ENCODE data around the gene KIF1A. TPM values are rescaled to one million over a fixed set of nuclear protein-coding genes. Genes with fewer than 3 reads are reported as not detected.

The KIF1A gene
- total and polyA plus RNA-seq, 10 of the 15 experiments (the other 5 are each of a cell fraction or from before 2014, with no cell fraction given), result 0.04 to 0.95 (median 0.06) TPM; not detected in 5

DNA sequence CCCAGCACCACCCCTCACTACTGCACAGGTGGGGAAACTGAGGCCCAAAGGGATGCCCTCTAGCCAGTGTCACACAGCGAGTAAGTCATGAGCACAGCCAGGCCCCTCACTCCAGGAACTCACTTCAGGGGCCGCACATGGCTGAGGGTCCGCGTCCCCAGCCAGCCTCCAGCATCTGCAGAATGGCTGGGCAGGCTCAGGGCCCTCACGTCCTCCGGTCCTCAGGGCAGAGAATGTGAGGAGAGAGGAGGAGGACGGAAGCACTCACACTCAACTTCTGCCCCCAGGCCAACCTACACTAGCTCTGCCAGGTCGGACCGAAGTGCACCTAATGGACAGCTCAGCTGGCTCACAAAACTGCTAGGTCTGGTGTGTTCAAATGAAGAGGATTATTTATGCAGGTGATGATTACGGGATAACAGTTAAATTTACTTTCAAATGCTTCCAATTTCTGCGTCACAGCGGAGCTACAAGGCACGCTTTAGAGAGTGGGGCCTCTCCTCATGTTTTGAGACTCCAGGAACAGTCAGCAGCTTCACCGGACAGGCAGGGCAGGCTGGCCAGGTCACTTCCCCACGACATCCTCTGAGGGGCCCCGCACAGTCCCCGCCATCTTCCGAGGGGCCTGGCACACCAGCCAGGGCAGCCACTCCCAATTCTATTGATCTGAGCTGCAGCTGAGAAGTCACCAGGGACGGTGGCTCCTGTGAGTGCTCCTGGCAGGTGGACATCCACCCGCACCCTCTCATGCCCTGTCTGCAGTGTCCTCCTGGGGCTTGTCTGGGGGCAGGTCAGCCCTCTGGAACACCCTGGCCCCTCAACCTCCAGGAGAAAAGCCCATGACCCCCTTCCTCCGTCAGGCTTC is 26.5 kb downstream of the KIF1A start:
- Histone ChIP-seq H3K36me3 (ENCODE audit: control insufficient read depth in 2 of 2, insufficient read depth in 2 of 2, low read length in 1 of 2) (no peaks in the 10 kb centered on the region), H3K9me3 (replicated peaks; ENCODE audit: control insufficient read depth, insufficient read depth, low read length) (no peaks in the 10 kb centered on the region), H3K4me1 (ENCODE audit: control insufficient read depth, insufficient read depth, low read length) (peaks cover 4% of the 10 kb centered on the region; the same call in 1 of the 2 replicates), H3K27ac (ENCODE audit: control insufficient read depth, insufficient read depth) (no peak overlapping the region), H3K4me2 (ENCODE audit: control insufficient read depth, insufficient read depth) (no peak overlapping the region), H3K4me3 (no peak overlapping the region), H2AFZ (ENCODE audit: control insufficient read depth, low read depth, low read length) (no peak overlapping the region), H3K79me2 (ENCODE audit: control insufficient read depth, insufficient read depth, low read length) (no peaks in the 10 kb centered on the region), H3K9ac (ENCODE audit: control insufficient read depth, insufficient read depth, low read length) (no peak overlapping the region), H4K20me1 (ENCODE audit: control insufficient read depth, insufficient read depth) (no peaks in the 10 kb centered on the region), H3K27me3 (replicated peaks in 1 of 2; ENCODE audit: control insufficient read depth in 2 of 2, insufficient read depth in 2 of 2, low read length in 1 of 2) (0 out of 4 replicates have a peak, but pooled peaks cover 0 to 1% of the 10 kb centered on the region in 2 experiments)
- 41% methylated on average over 21 of the region's 21 CpGs for WGBS (ENCODE audit: insufficient coverage, insufficient replicate concordance, low lambda C conversion rate, missing lambda C conversion rate)
- no TSS peak for BruUV-seq (replicated peaks)
- ChIA-PET CTCF (no interaction called here), SMC1A (ENCODE audit: uncharacterized antibody, unreplicated experiment) (no interaction called here), POLR2A (no interaction called here), RAD21 (ENCODE audit: unreplicated experiment) (interaction anchor here (1.3 kb wide), 1 partner anchor 280 kb away, joined by 3 read pairs; no protein-coding TSS in a partner anchor)
- in situ Hi-C loops (cut with MboI) (no loop called here), intact Hi-C loops (cut with micrococcal nuclease; ENCODE audit: unreplicated experiment) (no loop called here)
- FAIRE-seq, result no peak
- no peak for ATAC-seq
- DNase-seq (ENCODE audit: low read depth, low spot score), result no peak
- TF ChIP-seq ZBED1 (IDR thresholded peaks at IDR 0.05; ENCODE audit: borderline replicate concordance) (no peak), SMC3 (IDR thresholded peaks at IDR 0.05; ENCODE audit: borderline replicate concordance, low read length) (no peak), SMARCA5 (IDR thresholded peaks at IDR 0.05) (no peak), WRNIP1 (IDR thresholded peaks at IDR 0.05; ENCODE audit: borderline replicate concordance, low read depth, low read length) (no peak), KLF5 (IDR thresholded peaks at IDR 0.05; ENCODE audit: partially characterized antibody) (no peak), CHD1 (IDR thresholded peaks at IDR 0.05; ENCODE audit: low read depth, low read length) (no peak), MYB (IDR thresholded peaks at IDR 0.05; ENCODE audit: borderline replicate concordance, low read depth, low read length) (no peak), KDM1A (IDR thresholded peaks at IDR 0.05; ENCODE audit: borderline replicate concordance) (no peak), IRF4 (IDR thresholded peaks at IDR 0.05; ENCODE audit: low read depth, low read length) (no peak), FOXK2 (IDR thresholded peaks at IDR 0.05) (no peak), ZNF622 (IDR thresholded peaks at IDR 0.05) (no peak), SREBF2 (IDR thresholded peaks at IDR 0.05; ENCODE audit: low read length) (no peak), RBBP5 (conservative IDR thresholded peaks at IDR 0.05) (no peak), FOXM1 (IDR thresholded peaks at IDR 0.05; ENCODE audit: low read depth, low read length) (no peak), MXI1 (IDR thresholded peaks at IDR 0.05; ENCODE audit: low read depth, low read length) (no peak)
- TF ChIP-seq, protein P1, sequence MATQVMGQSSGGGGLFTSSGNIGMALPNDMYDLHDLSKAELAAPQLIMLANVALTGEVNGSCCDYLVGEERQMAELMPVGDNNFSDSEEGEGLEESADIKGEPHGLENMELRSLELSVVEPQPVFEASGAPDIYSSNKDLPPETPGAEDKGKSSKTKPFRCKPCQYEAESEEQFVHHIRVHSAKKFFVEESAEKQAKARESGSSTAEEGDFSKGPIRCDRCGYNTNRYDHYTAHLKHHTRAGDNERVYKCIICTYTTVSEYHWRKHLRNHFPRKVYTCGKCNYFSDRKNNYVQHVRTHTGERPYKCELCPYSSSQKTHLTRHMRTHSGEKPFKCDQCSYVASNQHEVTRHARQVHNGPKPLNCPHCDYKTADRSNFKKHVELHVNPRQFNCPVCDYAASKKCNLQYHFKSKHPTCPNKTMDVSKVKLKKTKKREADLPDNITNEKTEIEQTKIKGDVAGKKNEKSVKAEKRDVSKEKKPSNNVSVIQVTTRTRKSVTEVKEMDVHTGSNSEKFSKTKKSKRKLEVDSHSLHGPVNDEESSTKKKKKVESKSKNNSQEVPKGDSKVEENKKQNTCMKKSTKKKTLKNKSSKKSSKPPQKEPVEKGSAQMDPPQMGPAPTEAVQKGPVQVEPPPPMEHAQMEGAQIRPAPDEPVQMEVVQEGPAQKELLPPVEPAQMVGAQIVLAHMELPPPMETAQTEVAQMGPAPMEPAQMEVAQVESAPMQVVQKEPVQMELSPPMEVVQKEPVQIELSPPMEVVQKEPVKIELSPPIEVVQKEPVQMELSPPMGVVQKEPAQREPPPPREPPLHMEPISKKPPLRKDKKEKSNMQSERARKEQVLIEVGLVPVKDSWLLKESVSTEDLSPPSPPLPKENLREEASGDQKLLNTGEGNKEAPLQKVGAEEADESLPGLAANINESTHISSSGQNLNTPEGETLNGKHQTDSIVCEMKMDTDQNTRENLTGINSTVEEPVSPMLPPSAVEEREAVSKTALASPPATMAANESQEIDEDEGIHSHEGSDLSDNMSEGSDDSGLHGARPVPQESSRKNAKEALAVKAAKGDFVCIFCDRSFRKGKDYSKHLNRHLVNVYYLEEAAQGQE (IDR thresholded peaks at IDR 0.05; ENCODE audit: low read depth, low read length), result no peak
